ENCODE measurements around the gene REXO5. TPM values are rescaled to one million over a fixed set of nuclear protein-coding genes. Genes with fewer than 3 reads are reported as not detected.

Gene REXO5
- total and polyA plus RNA-seq, 9 of the 15 experiments (the other 6 are each of a cell fraction or from before 2014, with no cell fraction given), result 10.5 to 45.1 (median 25.4) TPM

DNA sequence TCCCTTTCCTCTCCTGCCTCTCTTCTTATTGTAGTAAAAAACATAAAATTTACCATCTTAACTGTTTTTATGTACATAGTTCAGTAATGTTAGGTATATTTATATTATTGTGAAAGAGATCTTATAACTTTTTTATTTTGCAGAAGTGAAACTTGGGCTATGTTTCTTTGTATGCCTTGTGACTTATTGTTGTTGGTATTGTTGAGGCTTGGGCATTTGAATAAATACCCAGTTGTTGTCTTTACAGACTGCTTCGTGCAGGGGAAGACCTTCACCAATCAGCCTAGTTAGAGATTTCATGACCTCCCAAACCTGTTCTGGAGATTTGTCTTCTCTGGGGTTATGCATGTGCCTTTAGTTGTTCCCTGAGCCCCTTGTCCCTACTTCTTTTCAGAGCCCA lies 31.9 kb downstream of the REXO5 start:
- no peak for TF ChIP-seq NCOA4 (IDR thresholded peaks at IDR 0.05; ENCODE audit: partially characterized antibody)
- TF ChIP-seq KDM2B (CRISPR knock-in tag; IDR thresholded peaks at IDR 0.05), result no peak
- in situ Hi-C loops (cut with MboI), result no loop called here
- WGBS (ENCODE audit: insufficient coverage, low coverage, missing lambda C conversion rate), result 22% methylated on average over 1 of the region's 1 CpG
- H3K4me1 ChIP-seq (replicated peaks in 1 of 2; ENCODE audit: control insufficient read depth in 2 of 2, insufficient read depth in 2 of 2, low read length in 2 of 2), result no peaks in the 10 kb centered on the region
- H3K9ac ChIP-seq (ENCODE audit: insufficient read depth in 1 of 2, low read depth in 2 of 2, low read length in 2 of 2), result no peak overlapping the region
- H3K79me2 ChIP-seq (ENCODE audit: control insufficient read depth, insufficient read depth, low read length), result no peaks in the 10 kb centered on the region
- ATAC-seq, result no peak
- H3K9me1 ChIP-seq (ENCODE audit: control insufficient read depth, insufficient read depth, low read length), result no peaks in the 10 kb centered on the region
- no peak overlapping the region for H2AFZ ChIP-seq (ENCODE audit: low read depth, low read length)
- peaks cover 75% of the 10 kb centered on the region for H3K36me3 ChIP-seq (ENCODE audit: control insufficient read depth, insufficient read depth, low read length)
- 0 out of 2 replicates have a peak, but pooled peaks cover 3% of the 10 kb centered on the region for H3K9me3 ChIP-seq (replicated peaks; ENCODE audit: control insufficient read depth, insufficient read depth, low read depth, low read length)
- intact Hi-C loops (cut with micrococcal nuclease), result no loop called here
- no TSS peak for BruUV-seq (replicated peaks)
- H3K4me2 ChIP-seq (ENCODE audit: insufficient read depth, low read length), result no peak overlapping the region
- no peaks in the 10 kb centered on the region for H4K20me1 ChIP-seq (replicated peaks; ENCODE audit: control insufficient read depth, insufficient read depth, low read length)
- H3K4me3 ChIP-seq, result no peak overlapping the region
- FAIRE-seq, result no peak
- H3K27me3 ChIP-seq (ENCODE audit: control insufficient read depth in 2 of 2, insufficient read depth in 2 of 2, low read length in 2 of 2), result no peaks in the 10 kb centered on the region
- POLR2A ChIA-PET, result interaction anchor here (0.6 kb wide), 1 partner anchor 20 kb away, joined by 3 read pairs; no protein-coding TSS in a partner anchor
- CTCF ChIA-PET (ENCODE audit: low intra/inter-chr PET ratio), result no interaction called here
- no peak overlapping the region for H3K27ac ChIP-seq (ENCODE audit: extremely low read depth, low read depth, low read length)
- DNase-seq (ENCODE audit: extremely low read depth in 1 of 4, low spot score in 3 of 4), result no peak

- WGBS (ENCODE audit: insufficient coverage, low coverage, missing lambda C conversion rate), result 88% methylated on average over 2 of the region's 2 CpGs
- FAIRE-seq (no peak), DNase-seq (ENCODE audit: extremely low read depth in 1 of 4, low spot score in 3 of 4) (no peak), ATAC-seq (no peak)
- Histone ChIP-seq H3K4me2 (ENCODE audit: insufficient read depth, low read length) (no peak overlapping the region), H3K4me1 (replicated peaks in 1 of 2; ENCODE audit: control insufficient read depth in 2 of 2, insufficient read depth in 2 of 2, low read length in 2 of 2) (no peaks in the 10 kb centered on the region), H3K79me2 (ENCODE audit: control insufficient read depth, insufficient read depth, low read length) (no peaks in the 10 kb centered on the region), H3K4me3 (no peak overlapping the region), H3K36me3 (ENCODE audit: control insufficient read depth, insufficient read depth, low read length) (peaks cover 74% of the 10 kb centered on the region), H3K9me1 (ENCODE audit: control insufficient read depth, insufficient read depth, low read length) (no peaks in the 10 kb centered on the region), H3K27ac (ENCODE audit: extremely low read depth, low read depth, low read length) (no peak overlapping the region), H3K9ac (ENCODE audit: insufficient read depth in 1 of 2, low read depth in 2 of 2, low read length in 2 of 2) (no peak overlapping the region), H3K9me3 (replicated peaks; ENCODE audit: control insufficient read depth, insufficient read depth, low read depth, low read length) (no peaks in the 10 kb centered on the region), H3K27me3 (ENCODE audit: control insufficient read depth in 2 of 2, insufficient read depth in 2 of 2, low read length in 2 of 2) (no peaks in the 10 kb centered on the region), H2AFZ (ENCODE audit: low read depth, low read length) (no peak overlapping the region), H4K20me1 (replicated peaks; ENCODE audit: control insufficient read depth, insufficient read depth, low read length) (no peaks in the 10 kb centered on the region)
- ChIA-PET POLR2A (no interaction called here), CTCF (ENCODE audit: low intra/inter-chr PET ratio) (no interaction called here)
- in situ Hi-C loops (cut with MboI), result no loop called here
- TF ChIP-seq, protein P1, sequence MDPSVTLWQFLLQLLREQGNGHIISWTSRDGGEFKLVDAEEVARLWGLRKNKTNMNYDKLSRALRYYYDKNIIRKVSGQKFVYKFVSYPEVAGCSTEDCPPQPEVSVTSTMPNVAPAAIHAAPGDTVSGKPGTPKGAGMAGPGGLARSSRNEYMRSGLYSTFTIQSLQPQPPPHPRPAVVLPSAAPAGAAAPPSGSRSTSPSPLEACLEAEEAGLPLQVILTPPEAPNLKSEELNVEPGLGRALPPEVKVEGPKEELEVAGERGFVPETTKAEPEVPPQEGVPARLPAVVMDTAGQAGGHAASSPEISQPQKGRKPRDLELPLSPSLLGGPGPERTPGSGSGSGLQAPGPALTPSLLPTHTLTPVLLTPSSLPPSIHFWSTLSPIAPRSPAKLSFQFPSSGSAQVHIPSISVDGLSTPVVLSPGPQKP (CRISPR knock-in tag; IDR thresholded peaks at IDR 0.05), result no peak
- TF ChIP-seq, protein P2, sequence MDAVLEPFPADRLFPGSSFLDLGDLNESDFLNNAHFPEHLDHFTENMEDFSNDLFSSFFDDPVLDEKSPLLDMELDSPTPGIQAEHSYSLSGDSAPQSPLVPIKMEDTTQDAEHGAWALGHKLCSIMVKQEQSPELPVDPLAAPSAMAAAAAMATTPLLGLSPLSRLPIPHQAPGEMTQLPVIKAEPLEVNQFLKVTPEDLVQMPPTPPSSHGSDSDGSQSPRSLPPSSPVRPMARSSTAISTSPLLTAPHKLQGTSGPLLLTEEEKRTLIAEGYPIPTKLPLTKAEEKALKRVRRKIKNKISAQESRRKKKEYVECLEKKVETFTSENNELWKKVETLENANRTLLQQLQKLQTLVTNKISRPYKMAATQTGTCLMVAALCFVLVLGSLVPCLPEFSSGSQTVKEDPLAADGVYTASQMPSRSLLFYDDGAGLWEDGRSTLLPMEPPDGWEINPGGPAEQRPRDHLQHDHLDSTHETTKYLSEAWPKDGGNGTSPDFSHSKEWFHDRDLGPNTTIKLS (IDR thresholded peaks at IDR 0.05; ENCODE audit: borderline replicate concordance, low read depth), result no peak
- TF ChIP-seq JUND (IDR thresholded peaks at IDR 0.05; ENCODE audit: borderline replicate concordance, low read depth, low read length) (no peak), JUND (tag; IDR thresholded peaks at IDR 0.05; ENCODE audit: borderline replicate concordance, low read depth, low read length) (no peak), GTF2F1 (IDR thresholded peaks at IDR 0.05; ENCODE audit: low read depth, low read length) (no peak), HLTF (IDR thresholded peaks at IDR 0.05) (no peak), CREBBP (IDR thresholded peaks at IDR 0.05; ENCODE audit: low read depth, low read length) (no peak), ZNF23 (CRISPR knock-in tag; IDR thresholded peaks at IDR 0.05) (no peak), ZFX (CRISPR knock-in tag; IDR thresholded peaks at IDR 0.05) (no peak), ZNF184 (CRISPR knock-in tag; IDR thresholded peaks at IDR 0.05) (no peak)
- TF ChIP-seq, protein P3, sequence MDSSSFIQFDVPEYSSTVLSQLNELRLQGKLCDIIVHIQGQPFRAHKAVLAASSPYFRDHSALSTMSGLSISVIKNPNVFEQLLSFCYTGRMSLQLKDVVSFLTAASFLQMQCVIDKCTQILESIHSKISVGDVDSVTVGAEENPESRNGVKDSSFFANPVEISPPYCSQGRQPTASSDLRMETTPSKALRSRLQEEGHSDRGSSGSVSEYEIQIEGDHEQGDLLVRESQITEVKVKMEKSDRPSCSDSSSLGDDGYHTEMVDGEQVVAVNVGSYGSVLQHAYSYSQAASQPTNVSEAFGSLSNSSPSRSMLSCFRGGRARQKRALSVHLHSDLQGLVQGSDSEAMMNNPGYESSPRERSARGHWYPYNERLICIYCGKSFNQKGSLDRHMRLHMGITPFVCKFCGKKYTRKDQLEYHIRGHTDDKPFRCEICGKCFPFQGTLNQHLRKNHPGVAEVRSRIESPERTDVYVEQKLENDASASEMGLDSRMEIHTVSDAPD (CRISPR knock-in tag; IDR thresholded peaks at IDR 0.05), result no peak
- no TSS peak for BruUV-seq (replicated peaks)
- intact Hi-C loops (cut with micrococcal nuclease), result no loop called here
Measured at GRCh38 chr16:20839504-20839903, 33.2 kb downstream of the REXO5 start.
